A549 treated with Hydrocortisone at 1 μM for 4 hours (cell line): ENCODE data around the gene UBE2U. TPM values are rescaled to one million over a fixed set of nuclear protein-coding genes. Genes with fewer than 3 reads are reported as not detected.

Source experiments
- total RNA-seq: library from RNA; stranded (reverse); fragments of 200-300 nt; extraction: Qiagen RNA extraction; gene quantifications from 5 replicates; pipeline ENCODE4 v1.2.3, GENCODE V29; 2022

Gene UBE2U
- total RNA-seq, result not detected in 5 replicates

GRCh38 chr1:64203420-64203819 is at the start of gene UBE2U:
Gene UBE2U, plus strand, starts transcription at chr1:64203623. Its CDS starts 428 bp downstream, at chr1:64204051.

